ENCODE measurements around the gene CCDC142.

Gene CCDC142, protein sequence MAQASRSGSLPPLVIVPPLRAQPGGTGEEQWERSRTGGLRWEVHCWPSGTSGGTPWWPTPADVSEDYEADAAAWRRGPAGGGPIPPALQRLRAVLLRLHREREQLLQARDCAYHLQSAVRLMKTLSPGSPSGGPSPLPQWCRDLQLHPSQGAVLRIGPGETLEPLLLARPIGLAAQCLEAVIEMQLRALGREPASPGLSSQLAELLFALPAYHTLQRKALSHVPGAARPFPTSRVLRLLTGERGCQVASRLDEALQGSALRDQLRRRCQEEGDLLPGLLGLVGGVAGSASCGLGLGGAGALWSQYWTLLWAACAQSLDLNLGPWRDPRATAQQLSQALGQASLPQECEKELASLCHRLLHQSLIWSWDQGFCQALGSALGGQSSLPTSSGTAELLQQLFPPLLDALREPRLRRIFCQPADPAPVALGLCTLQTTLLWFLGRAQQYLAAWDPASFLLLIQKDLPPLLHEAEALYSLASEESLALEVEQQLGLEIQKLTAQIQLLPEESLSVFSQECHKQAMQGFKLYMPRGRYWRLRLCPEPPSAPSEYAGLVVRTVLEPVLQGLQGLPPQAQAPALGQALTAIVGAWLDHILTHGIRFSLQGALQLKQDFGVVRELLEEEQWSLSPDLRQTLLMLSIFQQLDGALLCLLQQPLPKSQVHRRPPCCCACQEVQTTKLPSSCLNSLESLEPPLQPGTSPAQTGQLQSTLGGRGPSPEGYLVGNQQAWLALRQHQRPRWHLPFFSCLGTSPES

DNA sequence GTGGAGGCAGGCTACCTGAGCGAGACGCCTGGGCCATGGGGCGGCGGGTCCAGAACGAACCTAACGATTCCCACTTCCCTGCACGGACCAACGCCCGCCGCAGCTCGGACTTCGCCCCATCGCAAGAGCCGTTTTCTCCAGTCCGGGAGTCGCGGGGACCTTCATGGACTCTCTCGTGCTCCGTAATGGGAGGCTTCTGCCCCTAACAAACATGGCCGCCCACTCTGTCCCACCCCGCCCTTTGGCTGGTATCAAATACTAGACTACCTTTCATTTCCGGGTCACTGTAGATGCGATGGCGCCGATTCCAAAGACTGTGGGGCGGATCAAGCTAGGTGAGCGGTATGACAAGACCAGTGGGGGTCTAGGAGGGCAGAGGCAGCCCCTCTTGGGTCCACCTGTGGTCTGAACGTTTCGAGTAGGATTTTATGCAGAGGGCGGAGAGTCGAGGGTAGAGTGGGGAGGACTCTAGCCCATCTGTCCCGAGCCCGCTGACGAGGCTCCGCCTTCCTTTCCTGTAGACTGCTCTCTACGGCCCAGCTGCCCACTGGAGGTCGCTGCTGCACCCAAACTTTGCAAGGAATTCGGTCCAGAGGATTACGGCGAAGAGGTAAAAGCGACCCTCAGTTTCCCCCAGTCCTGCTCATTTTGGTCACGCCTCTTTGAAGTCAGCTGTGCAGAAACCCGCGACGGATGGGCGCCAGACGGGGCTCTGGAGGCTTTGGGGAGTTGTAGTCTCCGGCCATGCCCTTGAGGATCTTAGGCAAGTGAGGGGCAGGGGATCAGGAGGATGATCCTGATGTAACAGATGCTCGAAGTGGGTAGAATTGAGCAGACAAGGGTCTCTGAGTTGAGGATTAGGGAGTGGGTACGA lies at the start of gene CCDC142, which contains the start of gene TTC31:
Gene CCDC142 (minus strand): TSS at position 198 of the 874 bp plus-strand sequence. CDS start 161 bp downstream, at position 37.
Gene TTC31 (plus strand): TSS at position 281 of the 874 bp plus-strand sequence. CDS start 15 bp downstream, at position 296.
- peak; percentile 88 for DNase-seq (ENCODE audit: extremely low read depth, low read depth)
- peak within 1 kb of the TSS; percentile 82 for H3K4me3 ChIP-seq (replicated peaks; ENCODE audit: low read depth, low read length)
- TF ChIP-seq, protein P1, sequence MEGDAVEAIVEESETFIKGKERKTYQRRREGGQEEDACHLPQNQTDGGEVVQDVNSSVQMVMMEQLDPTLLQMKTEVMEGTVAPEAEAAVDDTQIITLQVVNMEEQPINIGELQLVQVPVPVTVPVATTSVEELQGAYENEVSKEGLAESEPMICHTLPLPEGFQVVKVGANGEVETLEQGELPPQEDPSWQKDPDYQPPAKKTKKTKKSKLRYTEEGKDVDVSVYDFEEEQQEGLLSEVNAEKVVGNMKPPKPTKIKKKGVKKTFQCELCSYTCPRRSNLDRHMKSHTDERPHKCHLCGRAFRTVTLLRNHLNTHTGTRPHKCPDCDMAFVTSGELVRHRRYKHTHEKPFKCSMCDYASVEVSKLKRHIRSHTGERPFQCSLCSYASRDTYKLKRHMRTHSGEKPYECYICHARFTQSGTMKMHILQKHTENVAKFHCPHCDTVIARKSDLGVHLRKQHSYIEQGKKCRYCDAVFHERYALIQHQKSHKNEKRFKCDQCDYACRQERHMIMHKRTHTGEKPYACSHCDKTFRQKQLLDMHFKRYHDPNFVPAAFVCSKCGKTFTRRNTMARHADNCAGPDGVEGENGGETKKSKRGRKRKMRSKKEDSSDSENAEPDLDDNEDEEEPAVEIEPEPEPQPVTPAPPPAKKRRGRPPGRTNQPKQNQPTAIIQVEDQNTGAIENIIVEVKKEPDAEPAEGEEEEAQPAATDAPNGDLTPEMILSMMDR (IDR thresholded peaks at IDR 0.05; ENCODE audit: low read depth, low read length, missing control alignments), result peak; percentile 92

DNA sequence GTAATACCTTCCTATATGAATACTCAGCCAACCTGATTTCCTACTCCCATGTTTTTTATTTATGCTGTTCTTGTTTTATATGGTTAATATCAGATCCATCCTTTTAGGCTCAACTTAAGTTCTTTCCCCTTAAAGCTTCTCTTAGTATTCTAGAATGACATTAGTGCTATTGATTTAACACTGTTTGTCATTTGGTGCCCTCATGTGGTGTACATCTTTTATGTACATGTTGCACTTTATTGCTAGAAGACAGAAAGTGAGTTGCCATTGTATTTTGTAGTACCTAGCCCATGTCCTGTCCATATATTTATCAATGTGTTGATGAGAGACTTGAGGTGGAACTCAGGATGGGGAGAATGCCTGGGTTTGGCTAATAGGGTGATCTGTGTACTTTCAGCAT lies 49.4 kb upstream of the CCDC142 start:
- no peak for DNase-seq (ENCODE audit: extremely low read depth, low read depth)
- TF ChIP-seq, protein P1 (IDR thresholded peaks at IDR 0.05; ENCODE audit: low read depth, low read length, missing control alignments), result peak; percentile 22
- H3K4me3 ChIP-seq (replicated peaks; ENCODE audit: low read depth, low read length), result no peak overlapping the region

DNA sequence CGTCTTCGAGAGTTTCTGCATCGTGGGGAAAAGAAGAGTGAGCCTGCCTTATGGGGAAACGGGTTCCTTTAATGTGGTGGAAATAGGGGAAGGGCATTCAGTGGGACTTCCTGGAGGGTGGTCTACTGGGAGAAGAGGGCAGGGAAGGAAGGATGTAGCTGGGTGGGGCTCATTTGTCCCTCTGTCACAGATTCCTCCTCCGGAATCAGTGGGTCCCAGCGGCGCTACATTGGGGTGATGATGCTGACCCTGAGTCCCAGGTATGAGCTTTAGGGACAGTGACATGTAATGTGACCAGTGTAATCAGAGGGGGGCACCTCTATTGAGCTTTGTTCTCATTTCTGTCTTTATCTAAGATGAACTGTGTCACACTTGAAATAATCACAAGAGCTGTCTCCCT lies 48.9 kb upstream of the CCDC142 start:
- no peak for DNase-seq (ENCODE audit: extremely low read depth, low read depth)

DNA sequence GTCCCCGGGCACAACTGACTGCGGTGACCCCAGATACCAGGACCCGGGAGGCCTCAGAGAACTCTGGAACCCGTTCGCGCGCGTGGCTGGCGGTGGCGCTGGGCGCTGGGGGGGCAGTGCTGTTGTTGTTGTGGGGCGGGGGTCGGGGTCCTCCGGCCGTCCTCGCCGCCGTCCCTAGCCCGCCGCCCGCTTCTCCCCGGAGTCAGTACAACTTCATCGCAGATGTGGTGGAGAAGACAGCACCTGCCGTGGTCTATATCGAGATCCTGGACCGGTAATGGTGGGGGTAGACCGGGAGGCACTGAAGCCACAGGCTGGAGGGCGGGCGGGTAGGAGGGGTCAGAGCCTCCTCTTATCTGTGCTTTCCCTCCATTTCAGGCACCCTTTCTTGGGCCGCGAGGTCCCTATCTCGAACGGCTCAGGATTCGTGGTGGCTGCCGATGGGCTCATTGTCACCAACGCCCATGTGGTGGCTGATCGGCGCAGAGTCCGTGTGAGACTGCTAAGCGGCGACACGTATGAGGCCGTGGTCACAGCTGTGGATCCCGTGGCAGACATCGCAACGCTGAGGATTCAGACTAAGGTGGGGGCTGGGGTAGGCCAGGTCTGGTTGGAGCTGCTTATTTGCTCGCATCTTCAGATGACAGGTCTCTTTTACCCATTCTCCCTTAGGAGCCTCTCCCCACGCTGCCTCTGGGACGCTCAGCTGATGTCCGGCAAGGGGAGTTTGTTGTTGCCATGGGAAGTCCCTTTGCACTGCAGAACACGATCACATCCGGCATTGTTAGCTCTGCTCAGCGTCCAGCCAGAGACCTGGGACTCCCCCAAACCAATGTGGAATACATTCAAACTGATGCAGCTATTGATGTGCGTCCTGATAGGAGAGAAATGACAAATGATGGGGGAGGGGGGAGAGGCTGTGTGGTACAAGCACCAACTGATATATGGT lies 47.7 kb upstream of the CCDC142 start:
- no peak for DNase-seq (ENCODE audit: extremely low read depth, low read depth)
- TF ChIP-seq, protein P1 (IDR thresholded peaks at IDR 0.05; ENCODE audit: low read depth, low read length, missing control alignments), result no peak
- peak overlapping the region; percentile 87 for H3K4me3 ChIP-seq (replicated peaks; ENCODE audit: low read depth, low read length)

More for the DNA sequence above, 48.9 kb upstream of the CCDC142 start:
- TF ChIP-seq, protein P1 (IDR thresholded peaks at IDR 0.05; ENCODE audit: low read depth, low read length, missing control alignments), result no peak
- peak overlapping the region; percentile 87 for H3K4me3 ChIP-seq (replicated peaks; ENCODE audit: low read depth, low read length)

DNA sequence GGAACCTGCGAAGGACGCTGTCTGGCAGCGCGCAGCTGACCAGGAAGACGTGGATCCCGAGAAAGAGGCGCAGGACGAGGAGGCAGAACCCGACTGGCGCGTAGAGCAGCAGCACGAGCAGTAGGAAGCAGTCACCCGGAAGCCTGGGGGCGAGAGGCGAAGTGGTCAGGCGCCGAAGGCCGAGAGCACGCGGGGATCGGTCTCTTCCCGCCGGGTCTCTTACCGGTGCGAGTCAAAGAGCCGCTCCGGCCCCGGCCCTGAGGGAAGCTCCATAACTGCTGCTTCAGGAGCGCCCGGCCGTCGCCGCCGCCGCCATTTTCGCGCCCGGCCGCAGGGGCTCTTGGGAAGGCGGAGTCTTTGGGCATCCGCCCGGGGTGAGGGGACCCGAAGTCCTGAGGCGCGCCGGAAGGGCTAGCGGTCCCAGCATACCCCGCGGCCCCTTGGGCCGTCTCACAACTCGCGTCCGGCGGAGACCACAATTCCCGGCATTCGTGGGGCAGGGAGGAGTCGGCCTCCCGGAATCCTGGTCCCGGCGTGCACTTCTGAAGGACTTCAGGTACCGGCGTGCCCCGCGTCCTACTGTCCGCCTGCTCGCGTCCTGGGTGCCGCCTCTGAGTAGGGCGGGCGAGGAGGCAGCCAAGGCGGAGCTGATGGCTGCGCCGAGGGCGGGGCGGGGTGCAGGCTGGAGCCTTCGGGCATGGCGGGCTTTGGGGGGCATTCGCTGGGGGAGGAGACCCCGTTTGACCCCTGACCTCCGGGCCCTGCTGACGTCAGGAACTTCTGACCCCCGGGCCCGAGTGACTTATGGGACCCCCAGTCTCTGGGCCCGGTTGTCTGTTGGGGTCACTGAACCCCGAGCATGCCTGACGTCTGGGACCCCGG lies 46.8 kb upstream of the CCDC142 start, which contains the start of the genes AUP1 and HTRA2:
Gene AUP1 (minus strand): TSS at position 350 of the 882 bp plus-strand sequence. CDS start 77 bp downstream, at position 273.
Gene HTRA2 (plus strand): TSS at position 577 of the 882 bp plus-strand sequence. CDS start 74 bp downstream, at position 651.
- peak; percentile 98 for DNase-seq (ENCODE audit: extremely low read depth, low read depth)
- H3K4me3 ChIP-seq (replicated peaks; ENCODE audit: low read depth, low read length), result peak within 1 kb of the TSS; percentile 87
- TF ChIP-seq, protein P1 (IDR thresholded peaks at IDR 0.05; ENCODE audit: low read depth, low read length, missing control alignments), result no peak

All from HFF-Myc (cell line).